K562 (cell line): ENCODE measurements around the gene BNC2. TPM values are rescaled to one million over a fixed set of nuclear protein-coding genes. Genes with fewer than 3 reads are reported as not detected.

Source experiments
- ATAC-seq: fragments of 200-7000 bp; cut with Tn5 transposase; 3 replicates; pipeline ENCODE4 v1.9.1; 2020; ENCODE audit warnings: moderate library complexity
- BruUV-seq: library from RNA; stranded (reverse); fragments of 400-500 nt; replicated peaks from 2 replicates; lab custom pipeline; 2021; lab: Mats Ljungman, UMichigan
- CTCF ChIA-PET: fragments of 300-600 bp; formaldehyde crosslinking; extraction: SDS; loops from one replicate; lab custom pipeline; 2021; ENCODE audit warnings: low intra/inter-chr PET ratio; lab: Yijun Ruan, JAX
- POLR2A ChIA-PET: fragments of 300-600, 350-650 bp; sonication (Branson Sonifier 250); formaldehyde crosslinking; extraction: SDS; loops from one replicate; lab custom pipeline; 2021; ENCODE audit warnings: antibody characterized with exemption, inconsistent platforms; lab: Yijun Ruan, JAX
- DNase-seq, 4 experiments: peaks; one replicate each; pipeline versions ENCODE4 v3.0.0 to v3.0.0-alpha.2; 2011 to 2018; ENCODE audit warnings: low spot score in 3 of 4, mixed read lengths in 3 of 4; ENCODE audit errors: extremely low read depth in 1 of 4
- FAIRE-seq: peaks from 2 replicates; lab custom pipeline; 2011; peaks lifted over from hg19 to GRCh38; lab: Jason Lieb, UNC
- H2AFZ ChIP-seq: 2 replicates; pipeline ENCODE4 v1.6.0; 2011; ENCODE audit warnings: low read depth, low read length, control low read depth, inconsistent platforms
- H3K27ac ChIP-seq: fragments of 200-600 bp; 3 replicates; pipeline ENCODE4 v1.8.0; 2011; ENCODE audit warnings: low read depth, mild to moderate bottlenecking, control low read depth, inconsistent platforms, low read length, moderate library complexity, mixed read lengths; ENCODE audit errors: extremely low read depth
- H3K27me3 ChIP-seq, 2 experiments: fragments of 300-600 bp in 1 of 2; 2 replicates in 1 of 2; 3 replicates in 1 of 2; pipeline versions ENCODE4 v1.6.0 to v1.8.0; 2011; ENCODE audit warnings: inconsistent platforms in 2 of 2, low read length in 2 of 2, mild to moderate bottlenecking in 1 of 2, mixed read lengths in 1 of 2, moderate library complexity in 1 of 2; ENCODE audit not compliant: control insufficient read depth in 2 of 2, insufficient read depth in 2 of 2
- H3K36me3 ChIP-seq: fragments of 300-600 bp; 3 replicates; pipeline ENCODE4 v1.8.0; 2011; ENCODE audit warnings: mild to moderate bottlenecking, low read length, inconsistent platforms; ENCODE audit not compliant: control insufficient read depth, insufficient read depth
- H3K4me1 ChIP-seq, 2 experiments: fragments of 200-600 bp in 1 of 2; replicated peaks in 1 of 2; 2 replicates in 1 of 2; 3 replicates in 1 of 2; pipeline versions ENCODE4 v1.5.1 to v1.8.0; 2011; ENCODE audit warnings: inconsistent platforms in 2 of 2, low read length in 2 of 2, mild to moderate bottlenecking in 1 of 2, mixed read lengths in 1 of 2, moderate library complexity in 1 of 2; ENCODE audit not compliant: control insufficient read depth in 2 of 2, insufficient read depth in 2 of 2
- H3K4me2 ChIP-seq: 2 replicates; pipeline ENCODE4 v1.6.1; 2011; ENCODE audit warnings: low read length, control low read depth, inconsistent platforms, mixed read lengths; ENCODE audit not compliant: insufficient read depth
- H3K4me3 ChIP-seq: fragments of 200-600 bp; sonication (generic), shearing (Covaris generic); 2 replicates; pipeline ENCODE4 v1.5.1; 2016; ENCODE audit warnings: control low read depth, inconsistent platforms
- H3K79me2 ChIP-seq: fragments of 200-600 bp; 3 replicates; pipeline ENCODE4 v1.8.0; 2011; ENCODE audit warnings: low read length, inconsistent platforms; ENCODE audit not compliant: control insufficient read depth, insufficient read depth
- H3K9ac ChIP-seq, 2 experiments: 2 replicates each; pipeline versions ENCODE4 v1.6.0 to v1.6.1; 2011; ENCODE audit warnings: low read depth in 2 of 2, low read length in 2 of 2, control low read depth in 1 of 2, inconsistent platforms in 1 of 2, mild to moderate bottlenecking in 1 of 2, mixed read lengths in 1 of 2; ENCODE audit not compliant: insufficient read depth in 1 of 2
- H3K9me1 ChIP-seq: one replicate; pipeline ENCODE4 v1.6.0; 2011; ENCODE audit warnings: inconsistent platforms, mild to moderate bottlenecking, low read length, moderate library complexity; ENCODE audit not compliant: control insufficient read depth, insufficient read depth
- H3K9me3 ChIP-seq: replicated peaks from 2 replicates; pipeline ENCODE4 v1.5.1; 2011; ENCODE audit warnings: low read depth, low read length, inconsistent platforms; ENCODE audit not compliant: control insufficient read depth, insufficient read depth
- H4K20me1 ChIP-seq: replicated peaks from 2 replicates; pipeline ENCODE4 v1.6.1; 2011; ENCODE audit warnings: low read length, inconsistent platforms, mixed read lengths; ENCODE audit not compliant: control insufficient read depth, insufficient read depth
- BRD4 ChIP-seq: fragments of 200-600 bp; sonication (generic); IDR thresholded peaks from 2 replicates; pipeline ENCODE4 v1.6.1; 2017; ENCODE audit warnings: inconsistent platforms
- COPS2 ChIP-seq: fragments of 450-650 bp; conservative IDR thresholded peaks from 2 replicates; pipeline ENCODE4 v1.6.1; 2016; ENCODE audit warnings: mild to moderate bottlenecking, moderate library complexity
- DDX20 ChIP-seq: fragments of 450-650 bp; IDR thresholded peaks from 2 replicates; pipeline ENCODE4 v1.6.1; 2016; ENCODE audit warnings: missing genetic modification characterization, low read depth, mild to moderate bottlenecking, missing compliant biosample characterization, moderate library complexity
- DPF2 ChIP-seq: fragments of 450-650 bp; IDR thresholded peaks from 2 replicates; pipeline ENCODE4 v1.6.1; 2016
- GATAD2B ChIP-seq: fragments of 450-650 bp; IDR thresholded peaks from 2 replicates; pipeline ENCODE4 v1.6.1; 2017; ENCODE audit warnings: mild to moderate bottlenecking, borderline replicate concordance
- HDAC2 ChIP-seq: fragments of 450-650 bp; IDR thresholded peaks from 2 replicates; pipeline ENCODE4 v1.6.1; 2016; ENCODE audit warnings: mild to moderate bottlenecking
- MED1 ChIP-seq: sonication (generic); formaldehyde crosslinking; IDR thresholded peaks from 2 replicates; pipeline ENCODE4 v1.8.1; 2023; ENCODE audit warnings: missing genetic modification reagents, borderline replicate concordance
- MTA1 ChIP-seq: fragments of 450-650 bp; IDR thresholded peaks from 2 replicates; pipeline ENCODE4 v1.6.1; 2017; ENCODE audit warnings: borderline replicate concordance
- RBM34 ChIP-seq: fragments of 200-400 bp; formaldehyde crosslinking; IDR thresholded peaks from 2 replicates; pipeline ENCODE4 v1.6.1; 2018; ENCODE audit warnings: low read length, borderline replicate concordance; ENCODE audit not compliant: insufficient read depth
- TAF15 ChIP-seq: fragments of 200-400 bp; formaldehyde crosslinking; IDR thresholded peaks from 2 replicates; pipeline ENCODE4 v1.6.1; 2017; ENCODE audit warnings: mild to moderate bottlenecking, low read depth, low read length, moderate library complexity
- TRIM28 ChIP-seq: fragments of 450-650 bp; IDR thresholded peaks from 2 replicates; pipeline ENCODE4 v1.6.1; 2017
- ZBTB1 ChIP-seq: sonication (generic); formaldehyde crosslinking; IDR thresholded peaks from 2 replicates; pipeline ENCODE4 v1.8.1; 2023; ENCODE audit warnings: missing genetic modification reagents, low read depth, mild to moderate bottlenecking, borderline replicate concordance
- ZNF12 ChIP-seq: sonication (generic); formaldehyde crosslinking; IDR thresholded peaks from 2 replicates; pipeline ENCODE4 v1.4.0; 2020; ENCODE audit warnings: mild to moderate bottlenecking, missing genetic modification reagents
- ZNF24 ChIP-seq: fragments of 450-650 bp; IDR thresholded peaks from 2 replicates; pipeline ENCODE4 v1.6.1; 2016
- ZNF431 ChIP-seq: sonication (generic); formaldehyde crosslinking; IDR thresholded peaks from 2 replicates; pipeline ENCODE4 v1.8.0; 2022; ENCODE audit warnings: mild to moderate bottlenecking, missing genetic modification reagents
- WGBS: fragments of 100-300 bp; shearing (Covaris generic); methylation state at CpG from one replicate; pipeline ENCODE4 v1.1.6; 2016; ENCODE audit warnings: low coverage, mixed read lengths; ENCODE audit not compliant: insufficient coverage; ENCODE audit errors: missing lambda C conversion rate; 5-methylcytosine and 5-hydroxymethylcytosine counted together
- in situ Hi-C: fragments of 300-500 bp; cut with MboI; formaldehyde crosslinking; loops from 4 replicates; pipeline ENCODE4 v1.15.0; 2018; ENCODE audit warnings: inconsistent platforms, mixed read lengths
- intact Hi-C: fragments of 100-400 bp; cut with micrococcal nuclease; formaldehyde crosslinking; loops from 2 replicates; pipeline ENCODE4 v1.14.2; 2022
- polyA plus RNA-seq, 8 experiments: library from polyadenylated mRNA; depleted of rRNA in 4 of 8; stranded (reverse) in 5 of 8; unstranded in 3 of 8; fragments of >200 nt; fragmentation: Nextera tagmentation in 2 of 8; fragmentation: Illumina TruSeq in 1 of 8; extraction: Ambion mirVana in 2 of 8; extraction: Trizol in 1 of 8; gene quantifications; 2 replicates each; pipeline versions ENCODE4 v1.2.1 to v1.2.3, GENCODE V29; 2011 to 2014; ENCODE audit warnings: inconsistent platforms in 1 of 8, missing spikeins in 1 of 8
- total RNA-seq, 7 experiments: library from RNA; depleted of rRNA in 6 of 7; stranded (reverse); fragments of >200 nt in 6 of 7; fragmentation: Illumina TruSeq in 2 of 7; extraction: Trizol in 2 of 7; gene quantifications; 2 replicates each; pipeline versions ENCODE4 v1.2.1 to v1.2.3, GENCODE V29; 2011 to 2021; ENCODE audit warnings: low replicate concordance in 1 of 7
- TF ChIP-seq, protein P1 (sequence below): sonication (generic); formaldehyde crosslinking; IDR thresholded peaks from 2 replicates; pipeline ENCODE4 v1.8.0; 2022; ENCODE audit warnings: mild to moderate bottlenecking, missing genetic modification reagents

The BNC2 gene
- total and polyA plus RNA-seq, 9 of the 15 experiments (the other 6 are each of a cell fraction or from before 2014, with no cell fraction given): not detected

DNA sequence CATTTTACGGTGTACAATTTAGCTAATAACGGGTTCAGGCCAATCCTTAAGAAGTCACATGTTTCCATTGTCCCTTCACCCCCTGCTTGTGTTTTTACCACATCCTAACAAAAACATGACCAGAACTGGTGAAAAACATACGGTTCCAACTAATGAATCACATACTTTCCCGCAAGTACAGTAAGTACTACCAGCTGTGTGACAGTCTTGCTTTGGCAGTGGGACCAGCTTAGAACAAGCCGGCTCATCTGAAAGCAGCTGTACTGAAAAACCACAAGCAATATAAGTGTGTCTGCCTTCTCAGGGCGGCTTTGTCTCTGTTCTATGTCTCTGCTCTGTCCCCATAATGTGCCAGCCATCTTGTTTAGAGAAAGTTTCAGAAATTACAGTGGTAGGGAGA lies 242.5 kb downstream of the BNC2 start:
- FAIRE-seq: no peak
- no peaks in the 10 kb centered on the region for H3K9me1 ChIP-seq
- ATAC-seq: no peak
- H3K4me3 ChIP-seq: no peak overlapping the region
- no peaks in the 10 kb centered on the region for H3K79me2 ChIP-seq
- no peaks in the 10 kb centered on the region for H4K20me1 ChIP-seq
- in situ Hi-C loops: no loop called here
- no peaks in the 10 kb centered on the region for H3K27me3 ChIP-seq
- ChIA-PET POLR2A (no interaction called here), CTCF (no interaction called here)
- intact Hi-C loops: no loop called here
- no peaks in the 10 kb centered on the region for H3K36me3 ChIP-seq
- no peak overlapping the region for H3K9ac ChIP-seq
- no peaks in the 10 kb centered on the region for H3K4me1 ChIP-seq
- no peaks in the 10 kb centered on the region for H3K9me3 ChIP-seq
- TF ChIP-seq HDAC2 (no peak), BRD4 (no peak), RBM34 (no peak), DDX20 (tag) (no peak), TRIM28 (no peak), COPS2 (no peak), DPF2 (no peak), ZBTB1 (CRISPR knock-in tag) (no peak), MED1 (CRISPR knock-in tag) (no peak), ZNF12 (CRISPR knock-in tag) (no peak), GATAD2B (no peak), ZNF431 (CRISPR knock-in tag) (no peak), MTA1 (no peak), ZNF24 (no peak), TAF15 (no peak)
- TF ChIP-seq, protein P1, sequence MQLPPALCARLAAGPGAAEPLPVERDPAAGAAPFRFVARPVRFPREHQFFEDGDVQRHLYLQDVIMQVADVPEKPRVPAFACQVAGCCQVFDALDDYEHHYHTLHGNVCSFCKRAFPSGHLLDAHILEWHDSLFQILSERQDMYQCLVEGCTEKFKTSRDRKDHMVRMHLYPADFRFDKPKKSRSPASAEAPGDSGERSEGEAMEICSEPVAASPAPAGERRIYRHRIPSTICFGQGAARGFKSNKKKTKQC (CRISPR knock-in tag): no peak
- TF ChIP-seq, all 486 proteins: peak for 0
- WGBS: 0% methylated on average over 6 of the region's 6 CpGs
- no peak overlapping the region for H3K27ac ChIP-seq
- no TSS peak for BruUV-seq
- no peak overlapping the region for H3K4me2 ChIP-seq
- no peak for DNase-seq
- H2AFZ ChIP-seq: no peak overlapping the region
